ENCODE measurements around the gene LARGE2.

Gene LARGE2

DNA sequence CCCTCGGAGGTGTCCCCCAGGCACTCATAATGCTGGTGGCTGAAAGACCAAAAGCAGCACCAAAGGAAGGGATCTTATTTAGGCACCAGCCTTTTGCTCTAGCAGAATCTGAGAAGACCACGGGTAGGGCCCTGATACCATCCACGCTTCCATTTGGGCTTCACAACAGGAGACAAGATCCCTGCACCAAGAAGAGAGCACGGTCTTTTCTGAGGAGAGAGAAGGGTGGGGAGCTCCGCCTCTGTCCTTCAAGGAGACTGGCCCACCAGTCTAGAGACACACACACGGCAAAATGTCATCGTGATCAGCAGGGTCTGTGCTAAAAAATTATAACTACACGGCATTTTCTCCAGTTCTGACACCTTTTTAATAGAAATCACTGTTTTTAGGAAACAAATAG, 9.8 kb downstream of the LARGE2 start:
- H3K4me1 Mint-ChIP-seq, result peaks cover 8% of the 10 kb centered on the region
- TF ChIP-seq, protein P1, sequence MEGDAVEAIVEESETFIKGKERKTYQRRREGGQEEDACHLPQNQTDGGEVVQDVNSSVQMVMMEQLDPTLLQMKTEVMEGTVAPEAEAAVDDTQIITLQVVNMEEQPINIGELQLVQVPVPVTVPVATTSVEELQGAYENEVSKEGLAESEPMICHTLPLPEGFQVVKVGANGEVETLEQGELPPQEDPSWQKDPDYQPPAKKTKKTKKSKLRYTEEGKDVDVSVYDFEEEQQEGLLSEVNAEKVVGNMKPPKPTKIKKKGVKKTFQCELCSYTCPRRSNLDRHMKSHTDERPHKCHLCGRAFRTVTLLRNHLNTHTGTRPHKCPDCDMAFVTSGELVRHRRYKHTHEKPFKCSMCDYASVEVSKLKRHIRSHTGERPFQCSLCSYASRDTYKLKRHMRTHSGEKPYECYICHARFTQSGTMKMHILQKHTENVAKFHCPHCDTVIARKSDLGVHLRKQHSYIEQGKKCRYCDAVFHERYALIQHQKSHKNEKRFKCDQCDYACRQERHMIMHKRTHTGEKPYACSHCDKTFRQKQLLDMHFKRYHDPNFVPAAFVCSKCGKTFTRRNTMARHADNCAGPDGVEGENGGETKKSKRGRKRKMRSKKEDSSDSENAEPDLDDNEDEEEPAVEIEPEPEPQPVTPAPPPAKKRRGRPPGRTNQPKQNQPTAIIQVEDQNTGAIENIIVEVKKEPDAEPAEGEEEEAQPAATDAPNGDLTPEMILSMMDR (IDR thresholded peaks at IDR 0.05; ENCODE audit: unreplicated experiment in 3 of 3), result no peak
- H3K27ac Mint-ChIP-seq, result no peak overlapping the region
- H3K4me3 Mint-ChIP-seq, result no peak overlapping the region
- H3K9me3 Mint-ChIP-seq, result no peaks in the 10 kb centered on the region
- H3K27me3 Mint-ChIP-seq (ENCODE audit: low read depth), result peaks cover 5% of the 10 kb centered on the region
- H3K36me3 Mint-ChIP-seq (ENCODE audit: low read depth), result peaks cover 40% of the 10 kb centered on the region

GRCh38 chr11:45933131-45933831, 10.8 kb downstream of the LARGE2 start:
- H3K27ac Mint-ChIP-seq, result no peak overlapping the region
- H3K4me1 Mint-ChIP-seq, result peaks cover 8% of the 10 kb centered on the region
- H3K36me3 Mint-ChIP-seq (ENCODE audit: low read depth), result peaks cover 44% of the 10 kb centered on the region
- H3K27me3 Mint-ChIP-seq (ENCODE audit: low read depth), result no peaks in the 10 kb centered on the region
- H3K9me3 Mint-ChIP-seq, result no peaks in the 10 kb centered on the region
- no peak overlapping the region for H3K4me3 Mint-ChIP-seq
- TF ChIP-seq, protein P1 (IDR thresholded peaks at IDR 0.05; ENCODE audit: unreplicated experiment in 3 of 3), result no peak

GRCh38 chr11:45933846-45934579, 11.6 kb downstream of the LARGE2 start:
- Mint-ChIP-seq H3K36me3 (ENCODE audit: low read depth) (peaks cover 48% of the 10 kb centered on the region), H3K27ac (no peak overlapping the region), H3K4me1 (peaks cover 8% of the 10 kb centered on the region), H3K27me3 (ENCODE audit: low read depth) (no peaks in the 10 kb centered on the region), H3K9me3 (no peaks in the 10 kb centered on the region), H3K4me3 (no peak overlapping the region)
- TF ChIP-seq, protein P1 (IDR thresholded peaks at IDR 0.05; ENCODE audit: unreplicated experiment in 3 of 3), result no peak

DNA sequence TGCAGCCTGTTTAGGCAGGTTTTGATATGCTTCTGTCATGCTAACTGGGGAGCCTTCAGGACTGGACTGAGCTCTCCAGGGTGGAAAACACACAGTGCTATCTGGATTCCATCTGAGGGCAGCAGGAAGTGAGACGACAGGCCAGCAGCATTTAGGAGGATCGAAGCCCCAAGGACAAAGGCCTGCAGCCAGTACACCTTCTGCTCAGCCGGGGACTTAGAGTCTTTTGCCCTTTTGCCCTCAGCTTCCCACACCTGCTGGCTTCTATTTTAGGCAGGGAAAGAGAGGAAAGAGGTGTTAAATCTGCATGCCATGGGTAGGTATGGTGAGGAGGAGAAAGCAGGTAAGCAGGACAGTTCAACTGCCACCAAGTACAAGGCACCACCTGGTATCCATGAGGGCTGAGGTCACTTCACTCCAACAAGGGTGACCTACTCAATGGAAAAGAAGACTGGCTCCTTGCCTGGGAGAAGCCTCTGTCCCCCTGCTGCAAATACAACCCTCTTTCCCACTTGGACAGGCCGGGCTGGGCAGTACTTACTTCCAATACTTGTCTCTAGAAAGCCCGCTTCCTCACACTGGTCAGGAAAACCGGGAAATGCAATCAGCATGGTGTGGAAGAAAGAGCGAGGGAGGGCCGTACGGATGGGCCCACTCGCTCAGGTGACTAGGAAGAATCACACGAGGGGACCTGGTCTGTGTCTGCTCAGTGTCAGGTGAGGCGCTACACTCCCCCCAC, 12.3 kb downstream of the LARGE2 start:
- Mint-ChIP-seq H3K4me3 (no peak overlapping the region), H3K27ac (no peak overlapping the region), H3K9me3 (no peaks in the 10 kb centered on the region), H3K36me3 (ENCODE audit: low read depth) (peaks cover 47% of the 10 kb centered on the region), H3K27me3 (ENCODE audit: low read depth) (no peaks in the 10 kb centered on the region), H3K4me1 (peaks cover 6% of the 10 kb centered on the region)
- TF ChIP-seq, protein P1 (IDR thresholded peaks at IDR 0.05; ENCODE audit: unreplicated experiment in 3 of 3), result no peak

- no peak overlapping the region for H3K27ac Mint-ChIP-seq
- no peaks in the 10 kb centered on the region for H3K4me1 Mint-ChIP-seq
- H3K36me3 Mint-ChIP-seq (ENCODE audit: low read depth), result peaks cover 42% of the 10 kb centered on the region
- TF ChIP-seq, protein P1 (IDR thresholded peaks at IDR 0.05; ENCODE audit: unreplicated experiment in 3 of 3), result no peak
- H3K9me3 Mint-ChIP-seq, result no peaks in the 10 kb centered on the region
- no peak overlapping the region for H3K4me3 Mint-ChIP-seq
- no peaks in the 10 kb centered on the region for H3K27me3 Mint-ChIP-seq (ENCODE audit: low read depth)
These were observed 13.1 kb downstream of the LARGE2 start for GRCh38 chr11:45935349-45936064.
